HL-60 (cell line): ENCODE measurements around the gene EXOC5.
"Not testable (repeated sequence)": the region's sequence is repeated elsewhere in the genome, so short reads cannot be mapped to it uniquely, and the experiment has no call there.

Experiments
- DNase-seq, 2 experiments: peaks; one replicate each; pipeline ENCODE4 v3.0.0-alpha.2; 2010 to 2020; ENCODE audit warnings: low read depth in 1 of 2, low spot score in 1 of 2
- H3K27ac ChIP-seq: fragments of 250-450 bp; sonication (Bioruptor Pico); replicated peaks from 2 replicates; pipeline ENCODE4 v1.5.1; 2020; ENCODE audit warnings: mild to moderate bottlenecking, moderate library complexity
- H3K27me3 ChIP-seq: fragments of 250-450 bp; sonication (Bioruptor Pico); 2 replicates; pipeline ENCODE4 v1.5.1; 2021; ENCODE audit warnings: mild to moderate bottlenecking, moderate library complexity; ENCODE audit not compliant: insufficient read depth, poor library complexity, severe bottlenecking
- H3K4me3 ChIP-seq: replicated peaks from 2 replicates; pipeline ENCODE4 v1.5.1; 2011; ENCODE audit warnings: mild to moderate bottlenecking, control low read depth, low read length; ENCODE audit not compliant: insufficient read depth
- CTCF ChIP-seq: IDR thresholded peaks from one replicate; pipeline ENCODE4 v1.5.1; 2011; ENCODE audit warnings: low read length, control low read depth, inconsistent platforms; ENCODE audit not compliant: insufficient read depth
- GABPA ChIP-seq: IDR thresholded peaks from 2 replicates; pipeline ENCODE4 v1.6.1; 2012; ENCODE audit warnings: low read depth
- POLR2AphosphoS5 ChIP-seq: IDR thresholded peaks from 2 replicates; pipeline ENCODE4 v1.6.1; 2012; ENCODE audit warnings: low read depth
- REST ChIP-seq: IDR thresholded peaks from 2 replicates; pipeline ENCODE4 v1.6.1; 2012; ENCODE audit warnings: low read depth; ENCODE audit not compliant: insufficient replicate concordance
- SPI1 ChIP-seq: IDR thresholded peaks from 2 replicates; pipeline ENCODE4 v1.6.1; 2012; ENCODE audit warnings: low read depth, mild to moderate bottlenecking, borderline replicate concordance

EXOC5 gene

GRCh38 chr14:57205938-57206337 lies 62.8 kb downstream of the EXOC5 start:
- no peaks in the 10 kb centered on the region for H3K27me3 ChIP-seq
- no peak overlapping the region for H3K27ac ChIP-seq
- DNase-seq = peak; percentile 11 to 68
- no peak overlapping the region for H3K4me3 ChIP-seq
- TF ChIP-seq REST (no peak), CTCF (no peak), POLR2AphosphoS5 (no peak), GABPA (no peak), SPI1 (no peak)

- H3K27me3 ChIP-seq, DNase-seq, H3K4me3 ChIP-seq, H3K27ac ChIP-seq: not testable (repeated sequence)
Measured at GRCh38 chr14:57202672-57203071, 66.0 kb downstream of the EXOC5 start.

GRCh38 chr14:57199921-57200320 lies 68.8 kb downstream of the EXOC5 start:
- no peak for DNase-seq
- Histone ChIP-seq H3K4me3 (no peak overlapping the region), H3K27me3 (no peaks in the 10 kb centered on the region), H3K27ac (no peak overlapping the region)
- TF ChIP-seq POLR2AphosphoS5 (no peak), SPI1 (no peak), GABPA (no peak), REST (no peak), CTCF (no peak)

GRCh38 chr14:57189070-57189469 lies 79.6 kb downstream of the EXOC5 start:
- DNase-seq = no peak
- peaks cover 10% of the 10 kb centered on the region for H3K27me3 ChIP-seq

More at GRCh38 chr14:57189070-57189469, 79.6 kb downstream of the EXOC5 start:
- Histone ChIP-seq H3K4me3 (no peak overlapping the region), H3K27ac (no peak overlapping the region)
- no peak for TF ChIP-seq CTCF
- no peak for TF ChIP-seq GABPA
- TF ChIP-seq REST = no peak
- TF ChIP-seq SPI1 = no peak
- no peak for TF ChIP-seq POLR2AphosphoS5
